ENCODE measurements around the gene KIF26B. TPM values are rescaled to one million over a fixed set of nuclear protein-coding genes. Genes with fewer than 3 reads are reported as not detected.

The KIF26B gene
- total RNA-seq, 1 donor from 2014 or later, result 69.7 TPM

- Mint-ChIP-seq H3K27ac (no peak overlapping the region), H3K36me3 (no peaks in the 10 kb centered on the region), H3K27me3 (ENCODE audit: low read depth) (peaks cover 16% of the 10 kb centered on the region), H3K9me3 (peaks cover 9% of the 10 kb centered on the region), H3K4me1 (no peaks in the 10 kb centered on the region), H3K4me3 (no peak overlapping the region)
- no peak for TF ChIP-seq CTCF (IDR thresholded peaks at IDR 0.05; ENCODE audit: unreplicated experiment)
- no peak for DNase-seq (ENCODE audit: low spot score in 2 of 2, unreplicated experiment in 2 of 2)
Observed at GRCh38 chr1:245133995-245134715, 20.6 kb upstream of the KIF26B start.

DNA sequence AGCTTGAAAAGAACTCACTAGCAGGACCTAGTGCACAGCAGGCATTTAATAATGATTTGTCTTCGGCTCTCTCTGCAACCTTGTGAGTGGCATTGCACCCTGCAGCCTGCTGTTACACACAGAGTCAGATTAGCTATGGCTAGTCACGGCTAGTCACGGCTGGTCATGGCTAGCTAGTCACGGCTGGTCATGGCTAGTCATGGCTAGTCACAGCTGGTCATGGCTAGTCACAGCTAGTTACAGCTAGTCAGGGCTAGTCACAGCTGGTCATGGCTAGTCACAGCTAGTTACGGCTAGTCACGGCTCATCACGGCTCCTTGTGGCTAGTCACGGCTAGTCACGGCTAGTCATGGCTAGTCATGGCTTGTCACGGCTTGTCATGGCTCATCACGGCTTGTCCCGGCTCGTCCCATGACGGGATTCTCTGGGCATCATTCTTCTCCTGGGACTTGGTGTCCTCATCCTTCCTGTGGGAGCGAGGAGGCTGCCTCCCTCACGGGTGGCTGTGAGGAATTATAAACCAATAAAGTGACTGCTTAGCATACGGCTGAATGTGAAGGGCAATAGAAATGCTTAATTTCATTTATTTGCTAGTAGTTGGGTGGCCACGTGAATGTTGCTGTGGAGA lies 12.5 kb upstream of the KIF26B start:
- TF ChIP-seq CTCF (IDR thresholded peaks at IDR 0.05; ENCODE audit: unreplicated experiment), result no peak
- peaks cover 2% of the 10 kb centered on the region for H3K27me3 Mint-ChIP-seq (ENCODE audit: low read depth)
- H3K4me3 Mint-ChIP-seq, result no peak overlapping the region
- no peak for DNase-seq (ENCODE audit: low spot score in 2 of 2, unreplicated experiment in 2 of 2)
- no peaks in the 10 kb centered on the region for H3K4me1 Mint-ChIP-seq
- no peak overlapping the region for H3K27ac Mint-ChIP-seq
- no peaks in the 10 kb centered on the region for H3K36me3 Mint-ChIP-seq
- H3K9me3 Mint-ChIP-seq, result peaks cover 6% of the 10 kb centered on the region

DNA sequence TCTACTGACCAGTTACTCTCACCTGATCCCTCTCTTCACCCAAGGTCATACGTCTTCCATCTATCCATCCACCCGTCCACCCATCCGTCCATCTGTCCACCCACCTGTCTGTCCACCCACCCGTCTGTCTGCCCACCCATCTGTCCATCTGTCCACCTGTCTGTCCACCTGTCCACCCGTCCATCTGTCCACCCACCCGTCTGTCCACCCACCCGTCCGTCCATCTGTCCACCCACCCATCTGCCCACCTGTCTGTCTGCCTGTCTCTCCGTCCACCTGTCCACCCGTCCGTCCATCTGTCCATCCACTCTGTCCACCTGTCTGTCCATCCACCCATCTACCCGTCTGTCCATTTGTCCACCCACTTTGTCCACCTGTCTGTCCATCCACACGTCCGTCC lies 11.8 kb upstream of the KIF26B start:
- no peak for DNase-seq (ENCODE audit: low spot score in 2 of 2, unreplicated experiment in 2 of 2)
- Mint-ChIP-seq H3K27me3 (ENCODE audit: low read depth) (peaks cover 2% of the 10 kb centered on the region), H3K9me3 (peaks cover 6% of the 10 kb centered on the region), H3K27ac (no peak overlapping the region), H3K36me3 (no peaks in the 10 kb centered on the region), H3K4me3 (no peak overlapping the region), H3K4me1 (no peaks in the 10 kb centered on the region)
- no peak for TF ChIP-seq CTCF (IDR thresholded peaks at IDR 0.05; ENCODE audit: unreplicated experiment)

GRCh38 chr1:245143849-245144248 lies 10.9 kb upstream of the KIF26B start:
- Mint-ChIP-seq H3K27ac (no peak overlapping the region), H3K9me3 (peaks cover 6% of the 10 kb centered on the region), H3K4me3 (no peak overlapping the region), H3K27me3 (ENCODE audit: low read depth) (peaks cover 2% of the 10 kb centered on the region), H3K36me3 (no peaks in the 10 kb centered on the region), H3K4me1 (no peaks in the 10 kb centered on the region)
- TF ChIP-seq CTCF (IDR thresholded peaks at IDR 0.05; ENCODE audit: unreplicated experiment), result no peak
- DNase-seq (ENCODE audit: low spot score in 2 of 2, unreplicated experiment in 2 of 2), result no peak

DNA sequence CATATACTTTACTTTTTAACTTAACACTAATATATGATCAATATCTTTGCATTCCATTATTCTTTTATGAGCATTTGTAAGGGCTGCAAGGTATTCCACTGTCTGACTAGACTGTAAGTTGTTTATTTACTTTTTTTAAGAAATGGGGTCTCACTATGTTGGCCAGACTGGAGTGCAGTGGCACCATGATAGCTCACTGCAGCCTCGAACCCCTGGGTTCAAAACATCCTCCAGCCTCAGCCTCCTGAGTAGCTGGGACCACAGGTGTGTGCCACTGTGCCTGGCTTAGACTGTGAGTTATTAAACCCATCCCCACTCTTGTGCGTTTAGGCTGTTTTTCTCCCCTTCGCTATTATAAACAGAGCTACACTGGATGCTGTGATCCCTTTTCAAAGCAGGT lies 6.7 kb upstream of the KIF26B start:
- peaks cover 21% of the 10 kb centered on the region for H3K27me3 Mint-ChIP-seq (ENCODE audit: low read depth)

More for the DNA sequence above, 6.7 kb upstream of the KIF26B start:
- no peaks in the 10 kb centered on the region for H3K36me3 Mint-ChIP-seq
- no peak for DNase-seq (ENCODE audit: low spot score in 2 of 2, unreplicated experiment in 2 of 2)
- peaks cover 1% of the 10 kb centered on the region for H3K4me1 Mint-ChIP-seq
- no peak overlapping the region for H3K4me3 Mint-ChIP-seq
- H3K27ac Mint-ChIP-seq, result no peak overlapping the region
- peaks cover 6% of the 10 kb centered on the region for H3K9me3 Mint-ChIP-seq
- no peak for TF ChIP-seq CTCF (IDR thresholded peaks at IDR 0.05; ENCODE audit: unreplicated experiment)

All from mesothelial cell of epicardium (in vitro differentiated cells).